ENCODE data around the gene LILRA5.
"Not testable (repeated sequence)": the region's sequence is repeated elsewhere in the genome, so short reads cannot be mapped to it uniquely, and the experiment has no call there.

The LILRA5 gene

GRCh38 chr19:54299515-54299914 lies 13.5 kb downstream of the LILRA5 start:
- TF ChIP-seq CTCF (conservative IDR thresholded peaks at IDR 0.05; ENCODE audit: low read depth, low read length): no peak
- H3K4me3 ChIP-seq (ENCODE audit: low read depth, low read length): no peak overlapping the region
- no peak for DNase-seq (ENCODE audit: low read depth)

- no peak for TF ChIP-seq CTCF (conservative IDR thresholded peaks at IDR 0.05; ENCODE audit: low read depth, low read length)
- H3K4me3 ChIP-seq (ENCODE audit: low read depth, low read length): no peak overlapping the region
- DNase-seq (ENCODE audit: low read depth): no peak
Measured at GRCh38 chr19:54299126-54299498, 13.9 kb downstream of the LILRA5 start.

- no peak for TF ChIP-seq CTCF (conservative IDR thresholded peaks at IDR 0.05; ENCODE audit: low read depth, low read length)
- DNase-seq (ENCODE audit: low read depth): no peak
- no peak overlapping the region for H3K4me3 ChIP-seq (ENCODE audit: low read depth, low read length)
Measured at GRCh38 chr19:54298357-54299125, 14.4 kb downstream of the LILRA5 start.

GRCh38 chr19:54297759-54298305 lies 15.1 kb downstream of the LILRA5 start:
- TF ChIP-seq CTCF (conservative IDR thresholded peaks at IDR 0.05; ENCODE audit: low read depth, low read length): peak; percentile 40
- H3K4me3 ChIP-seq (ENCODE audit: low read depth, low read length): no peak overlapping the region
- peak; percentile 20 for DNase-seq (ENCODE audit: low read depth)

- DNase-seq (ENCODE audit: low read depth): no peak
- TF ChIP-seq CTCF (conservative IDR thresholded peaks at IDR 0.05; ENCODE audit: low read depth, low read length): no peak
- no peak overlapping the region for H3K4me3 ChIP-seq (ENCODE audit: low read depth, low read length)
Measured at GRCh38 chr19:54294539-54294938, 18.4 kb downstream of the LILRA5 start.

- DNase-seq (ENCODE audit: low read depth); H3K4me3 ChIP-seq (ENCODE audit: low read depth, low read length): not testable (repeated sequence)
Measured at GRCh38 chr19:54289160-54289559, 23.8 kb downstream of the LILRA5 start.

- peak; percentile 11 for DNase-seq (ENCODE audit: low read depth)
- H3K4me3 ChIP-seq (ENCODE audit: low read depth, low read length): no peak overlapping the region
- TF ChIP-seq CTCF (conservative IDR thresholded peaks at IDR 0.05; ENCODE audit: low read depth, low read length): no peak
Measured at GRCh38 chr19:54287456-54287855, 25.5 kb downstream of the LILRA5 start.

GRCh38 chr19:54286283-54286682 lies 26.7 kb downstream of the LILRA5 start:
- DNase-seq (ENCODE audit: low read depth); H3K4me3 ChIP-seq (ENCODE audit: low read depth, low read length): not testable (repeated sequence)

- not testable (repeated sequence) for DNase-seq (ENCODE audit: low read depth); H3K4me3 ChIP-seq (ENCODE audit: low read depth, low read length)
Measured at GRCh38 chr19:54285427-54286056, 27.4 kb downstream of the LILRA5 start.
